ENCODE results near the gene SPHK2.
A peak's percentile ranks its signal among the peaks of the same experiment; 100 is the strongest.
"Not testable (repeated sequence)": the region's sequence is repeated elsewhere in the genome, so short reads cannot be mapped to it uniquely, and the experiment has no call there.

The SPHK2 gene

DNA sequence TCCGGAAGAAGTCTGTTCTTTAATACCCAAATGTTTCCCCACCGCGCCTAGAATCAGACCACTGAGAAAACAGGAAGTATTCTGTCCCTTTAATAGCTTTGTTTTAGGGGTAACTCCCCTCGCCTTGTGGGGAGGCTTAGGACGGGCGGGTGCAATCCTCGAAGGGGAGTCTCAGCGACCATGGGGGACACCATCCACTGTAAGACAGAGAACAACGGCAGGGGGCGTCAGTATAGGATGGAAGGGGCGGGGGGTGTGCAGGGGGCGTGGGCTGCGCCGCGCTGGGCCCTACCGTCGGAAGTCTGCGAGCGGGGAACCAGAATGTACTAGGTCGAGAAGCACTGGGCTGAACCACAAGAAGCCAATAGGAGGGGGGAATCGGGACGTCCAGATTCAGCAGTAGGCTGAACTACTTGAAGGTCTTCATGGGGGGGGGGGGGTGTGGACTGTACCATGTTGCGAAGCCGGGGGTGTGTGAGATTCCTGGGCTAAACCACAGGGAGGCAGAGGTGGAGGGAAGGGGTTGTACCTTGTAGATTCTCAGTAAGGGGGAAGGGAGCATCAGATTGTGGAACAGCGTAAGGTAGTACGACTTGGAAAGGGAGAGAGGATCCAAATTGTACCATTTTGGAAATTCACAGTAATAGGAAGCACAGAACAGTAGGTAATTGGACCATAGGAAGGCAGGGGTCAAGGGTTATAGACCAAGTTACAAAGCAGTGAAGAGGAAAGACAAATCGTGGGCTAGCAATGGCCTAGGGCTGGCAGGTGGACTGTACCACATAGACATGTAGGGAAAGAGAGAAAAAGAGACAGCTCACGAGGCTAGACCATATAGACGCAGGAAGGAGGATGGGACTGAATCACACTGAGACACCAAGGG, 18.9 kb downstream of the SPHK2 start:
- DNase-seq, result peak; percentile 97

- peak; percentile 33 for DNase-seq
These were observed 19.6 kb downstream of the SPHK2 start for GRCh38 chr19:48638831-48639381.

- DNase-seq, result no peak
These were observed 20.4 kb downstream of the SPHK2 start for GRCh38 chr19:48639483-48640375.

DNA sequence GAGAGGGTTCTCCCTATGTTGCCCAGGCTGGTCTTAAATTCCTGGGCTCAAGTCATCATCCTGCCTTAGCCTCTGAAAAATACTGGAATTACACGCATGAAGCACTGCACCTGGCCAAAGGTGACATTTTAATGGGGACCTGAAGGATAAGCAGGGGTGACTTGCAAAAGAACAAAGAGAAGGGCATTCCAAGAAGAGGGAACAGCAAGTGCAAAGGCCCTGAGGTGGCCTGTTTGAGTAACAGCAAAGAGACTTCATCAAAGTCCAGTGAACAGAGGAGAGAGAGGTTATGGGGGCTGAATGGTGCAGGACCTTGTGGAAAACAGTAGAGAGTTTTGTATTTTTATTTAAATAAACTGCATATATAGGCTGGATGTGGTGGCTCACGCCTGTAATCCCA, 22.5 kb downstream of the SPHK2 start:
- DNase-seq, result no peak

DNA sequence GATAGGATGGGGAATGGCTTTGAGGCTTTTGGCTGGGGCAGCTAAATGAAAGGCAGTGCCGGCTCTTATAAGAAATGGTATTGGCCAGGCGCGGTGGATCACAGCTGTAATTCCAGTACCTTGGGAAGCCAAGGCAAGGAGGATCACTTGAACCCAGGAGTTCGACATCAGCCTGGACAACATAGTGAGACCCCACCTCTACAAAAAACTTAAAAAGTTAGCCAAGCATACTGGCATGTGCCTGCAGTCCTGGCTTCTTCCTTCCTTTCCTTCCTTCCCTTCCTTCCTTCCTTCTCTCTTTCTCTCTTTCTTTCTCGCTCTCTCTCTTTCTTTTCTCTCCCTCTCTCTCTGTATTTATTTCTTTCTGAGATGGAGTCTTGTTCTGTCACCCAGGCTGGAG, 23.6 kb downstream of the SPHK2 start:
- no peak for DNase-seq

- DNase-seq, result no peak
These were observed 25.0 kb downstream of the SPHK2 start for GRCh38 chr19:48644355-48644754.

DNA sequence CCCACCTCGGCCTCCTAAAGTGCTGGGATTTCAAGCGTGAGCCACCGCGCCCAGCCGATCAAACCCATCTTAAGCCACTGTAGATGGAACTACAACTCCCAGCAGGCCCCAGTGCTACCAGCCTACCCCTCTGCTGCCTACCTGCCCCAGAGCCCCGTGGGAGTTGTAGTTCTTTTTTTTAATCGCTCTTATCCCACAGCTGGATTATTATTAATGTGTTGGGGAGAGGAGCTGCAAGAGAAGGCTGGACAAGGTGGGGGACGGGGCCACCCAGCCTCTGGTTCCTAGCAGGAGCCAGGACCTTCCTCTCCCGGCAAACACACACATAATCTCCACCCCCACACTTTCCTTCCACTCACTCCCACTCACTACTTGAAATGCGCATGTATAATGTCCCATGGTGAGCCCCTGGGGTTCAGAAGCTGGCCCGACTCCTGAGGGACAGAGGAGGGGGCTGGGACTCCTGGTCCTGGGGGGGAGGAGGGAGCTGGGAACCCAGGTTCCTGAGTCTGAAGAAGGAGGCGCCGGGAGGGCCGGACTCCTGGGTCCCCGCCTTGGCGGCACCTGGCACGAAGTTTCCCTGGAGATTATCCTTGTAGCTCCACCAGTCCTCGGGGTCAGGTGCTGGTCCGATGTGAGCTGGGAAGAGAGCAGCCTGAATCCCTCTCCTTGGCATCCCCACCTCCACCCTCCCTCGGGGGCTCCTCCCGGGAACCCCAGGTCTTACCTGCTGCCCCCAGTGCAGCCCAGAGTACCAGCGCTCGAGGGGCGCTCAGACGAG, 25.7 kb downstream of the SPHK2 start:
- DNase-seq, result peak; percentile 89

DNA sequence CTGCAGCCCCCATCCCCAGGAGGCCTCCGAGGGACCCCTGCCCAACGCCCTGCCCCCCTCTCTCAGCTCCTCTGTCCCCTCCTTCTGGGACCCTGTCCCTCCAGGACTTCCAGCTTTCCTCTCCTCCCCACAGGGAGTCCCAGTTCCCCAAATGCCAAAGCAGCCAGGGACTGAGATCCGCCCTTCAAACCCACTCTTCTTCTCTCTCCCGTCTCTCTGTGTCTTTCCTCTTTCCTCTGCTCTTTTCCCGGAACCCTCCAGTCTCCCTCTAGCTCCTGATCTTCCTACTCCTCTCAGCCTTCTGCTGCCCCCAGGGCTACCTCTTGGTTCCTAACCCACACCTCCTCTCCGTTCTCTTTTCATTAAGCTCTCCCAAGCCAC, 26.3 kb downstream of the SPHK2 start:
- DNase-seq, result no peak

- DNase-seq, result peak; percentile 96
These were observed 26.9 kb downstream of the SPHK2 start, which contains the start of gene CA11 for GRCh38 chr19:48646001-48646721. Gene CA11, minus strand, starts transcription at chr19:48646187. Its CDS starts 555 bp downstream, at chr19:48645632.

DNA sequence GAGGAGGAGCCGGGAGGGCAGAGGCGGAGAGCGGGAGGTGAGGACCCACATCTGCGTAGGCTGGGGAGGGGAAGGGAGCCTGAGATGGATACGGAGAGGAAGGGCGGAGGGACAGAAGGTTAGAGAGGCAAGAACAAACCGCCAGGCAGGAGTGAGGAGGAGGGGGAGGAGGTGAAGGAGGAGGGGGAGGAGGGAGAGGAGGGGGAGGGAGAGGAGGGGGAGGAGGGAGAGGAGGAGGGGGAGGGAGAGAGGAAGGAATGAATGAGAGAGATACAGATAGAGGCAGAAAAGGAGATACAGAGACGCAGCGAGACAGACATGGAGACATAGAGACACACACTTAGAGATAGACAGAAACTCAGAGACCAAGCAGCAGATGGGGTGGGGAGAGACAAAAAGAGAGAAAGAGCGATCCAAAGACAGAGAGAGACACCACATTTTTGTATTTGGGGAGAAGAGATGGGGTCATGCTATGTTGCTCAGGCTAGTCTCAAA, 27.5 kb downstream of the SPHK2 start:
- DNase-seq, result no peak

DNA sequence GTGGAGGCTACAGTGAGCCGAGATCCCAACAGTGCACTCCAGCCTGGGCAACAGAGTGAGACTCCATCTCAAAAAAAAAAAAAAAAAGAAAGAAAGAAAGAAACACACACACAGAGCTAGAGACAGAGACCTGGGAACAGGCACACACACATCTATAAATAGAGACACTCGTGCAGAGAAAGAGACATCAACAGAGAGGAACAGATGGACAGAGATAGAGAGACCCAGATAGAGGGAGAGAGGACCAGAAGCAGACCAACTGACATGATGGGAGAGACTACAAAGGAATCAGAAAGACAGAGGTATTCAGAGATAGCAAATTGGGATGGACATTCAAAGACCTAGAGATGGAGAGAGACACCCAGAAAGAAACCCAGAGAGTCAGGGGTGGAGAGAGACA, 28.8 kb downstream of the SPHK2 start:
- DNase-seq, result no peak

DNA sequence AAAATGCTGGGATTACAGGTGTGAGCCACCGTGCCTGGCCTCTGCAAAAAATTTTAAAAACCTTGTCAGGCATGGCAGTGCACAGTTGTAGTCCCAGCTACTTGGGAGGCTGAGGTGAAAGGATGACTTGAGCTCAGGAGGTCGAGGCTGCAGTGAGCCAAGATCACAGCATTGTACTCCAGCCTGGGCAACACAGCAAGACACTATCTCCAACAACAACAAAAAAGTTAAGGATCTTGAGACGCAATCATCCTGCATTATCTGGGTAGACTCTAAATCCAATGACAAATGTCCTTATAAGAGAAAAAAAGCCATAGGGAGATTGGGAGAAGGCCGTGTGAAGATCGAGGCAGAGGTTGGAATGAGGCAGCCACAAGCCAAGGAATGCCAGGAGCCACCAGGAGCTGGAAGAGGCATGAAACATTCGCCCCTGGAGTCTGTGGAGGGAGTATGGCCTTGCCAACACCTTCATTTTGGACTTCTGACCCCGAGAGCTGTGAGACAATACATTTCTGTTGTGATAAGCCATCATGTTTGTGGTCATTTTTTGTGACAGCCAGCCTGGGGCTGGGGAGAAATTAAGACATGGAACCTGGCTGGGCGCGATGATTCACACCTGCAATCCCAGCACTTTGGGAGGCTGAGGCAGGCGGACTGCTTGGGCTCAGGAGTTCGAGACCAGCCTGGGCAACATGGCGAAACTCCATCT, 31.8 kb downstream of the SPHK2 start:
- DNase-seq, result no peak

GRCh38 chr19:48651683-48652048, 32.4 kb downstream of the SPHK2 start:
- no peak for DNase-seq

DNA sequence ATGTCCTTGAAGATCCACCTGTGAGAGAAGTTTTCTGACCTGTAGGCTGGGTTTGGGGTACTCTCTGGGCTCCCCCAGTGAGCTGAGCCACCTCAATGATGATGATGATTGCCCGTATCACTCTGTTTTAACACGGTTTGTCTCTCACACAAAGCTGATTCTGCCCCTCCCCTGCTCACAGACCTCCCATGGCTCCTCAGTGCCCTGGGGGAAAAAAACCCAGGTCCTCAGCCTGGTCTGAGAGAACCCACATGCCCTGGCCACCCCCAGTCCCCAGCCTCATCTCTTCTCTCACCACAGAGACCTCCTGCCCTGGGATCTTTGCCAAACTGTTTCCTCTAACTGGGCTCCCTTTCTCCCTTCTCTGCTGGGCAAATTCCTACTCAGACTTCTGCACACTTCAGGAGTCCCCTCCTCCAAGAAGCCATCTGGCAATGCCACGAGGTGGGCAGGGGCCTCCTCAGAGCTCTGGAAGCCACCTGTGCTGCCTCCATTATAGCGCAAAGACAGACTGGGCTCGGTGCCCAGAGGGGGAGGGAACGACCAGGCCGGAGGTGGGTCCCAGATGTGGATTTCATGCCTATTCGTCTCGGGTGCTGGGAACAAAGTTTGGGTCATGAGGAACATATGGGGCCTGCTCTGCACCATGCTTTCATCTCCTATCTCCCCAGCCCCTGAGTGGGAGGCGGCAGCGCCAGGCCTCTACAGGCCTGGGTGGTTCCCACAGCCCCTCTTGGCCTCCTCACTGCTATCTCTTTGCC, 35.2 kb downstream of the SPHK2 start:
- DNase-seq, result peak; percentile 34

DNA sequence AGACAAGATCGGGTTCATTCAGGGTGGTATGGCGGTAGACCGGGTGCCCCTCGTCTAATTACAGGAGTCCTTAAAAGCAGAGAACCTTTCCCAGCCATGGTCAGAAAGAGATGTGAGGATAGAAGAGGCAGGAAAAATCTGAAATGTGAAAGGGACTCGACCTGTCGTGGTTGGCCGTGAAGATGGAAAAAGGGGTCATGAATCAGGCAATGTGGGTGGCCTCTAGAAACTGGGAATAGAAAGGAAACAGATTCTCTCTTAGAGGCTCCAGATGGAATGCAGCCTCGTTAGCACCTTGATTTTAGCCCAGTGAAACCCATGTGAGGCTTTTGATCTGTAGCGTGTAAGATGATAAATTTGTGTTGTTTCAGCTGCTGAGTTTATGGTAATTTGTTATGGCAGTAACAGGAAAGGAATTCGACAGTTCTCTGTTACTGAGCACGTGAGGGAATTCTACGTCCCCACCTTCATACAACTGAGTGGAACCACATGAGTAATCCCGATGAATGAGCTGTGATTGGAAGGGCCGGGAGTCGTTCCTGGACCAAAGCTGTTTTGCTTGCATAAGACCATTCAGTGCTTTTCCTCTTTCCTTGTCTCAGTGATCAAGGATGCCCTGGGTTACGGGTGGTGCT, 37.7 kb downstream of the SPHK2 start:
- DNase-seq, result no peak

DNA sequence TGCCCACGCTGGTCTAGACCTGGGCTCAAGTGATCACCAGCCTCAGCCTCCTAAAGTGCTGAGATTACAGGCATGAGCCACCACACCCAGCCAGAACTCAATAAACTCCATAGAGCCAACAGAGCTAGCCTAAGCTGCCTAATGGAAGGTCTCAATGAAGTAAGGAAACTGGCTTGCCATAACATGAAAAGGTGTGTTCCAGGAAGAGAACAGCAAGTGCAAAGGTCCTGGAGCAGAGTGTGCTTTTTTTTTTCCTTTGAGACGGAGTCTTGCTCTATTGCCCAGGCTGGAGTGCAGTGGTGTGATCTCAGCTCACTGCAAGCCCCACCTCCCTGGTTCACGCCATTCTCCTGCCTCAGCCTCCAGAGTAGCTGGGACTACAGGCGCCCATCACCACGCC, 38.5 kb downstream of the SPHK2 start:
- not testable (repeated sequence) for DNase-seq

DNA sequence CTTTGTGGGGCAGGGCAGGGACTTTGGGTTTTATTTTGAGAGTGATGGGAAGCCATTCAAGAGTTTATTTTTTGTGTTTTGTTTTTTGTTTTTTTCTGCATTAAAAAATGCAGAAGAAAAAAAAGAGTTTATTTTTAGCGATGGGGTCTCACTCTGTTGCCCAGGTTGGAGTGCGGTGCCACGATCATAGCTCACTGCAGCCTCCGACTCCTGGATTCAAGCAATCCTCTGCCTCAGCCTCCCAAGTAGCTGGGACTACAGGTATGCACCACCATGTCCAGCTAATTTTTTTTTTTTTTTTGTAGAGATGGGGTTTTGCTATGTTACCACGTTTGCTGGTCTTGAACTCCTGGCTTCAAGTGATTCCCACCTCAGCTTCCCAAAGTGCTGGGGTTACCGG, 39.2 kb downstream of the SPHK2 start:
- no peak for DNase-seq

GRCh38 chr19:48659768-48660167, 40.5 kb downstream of the SPHK2 start:
- peak; percentile 40 for DNase-seq

DNA sequence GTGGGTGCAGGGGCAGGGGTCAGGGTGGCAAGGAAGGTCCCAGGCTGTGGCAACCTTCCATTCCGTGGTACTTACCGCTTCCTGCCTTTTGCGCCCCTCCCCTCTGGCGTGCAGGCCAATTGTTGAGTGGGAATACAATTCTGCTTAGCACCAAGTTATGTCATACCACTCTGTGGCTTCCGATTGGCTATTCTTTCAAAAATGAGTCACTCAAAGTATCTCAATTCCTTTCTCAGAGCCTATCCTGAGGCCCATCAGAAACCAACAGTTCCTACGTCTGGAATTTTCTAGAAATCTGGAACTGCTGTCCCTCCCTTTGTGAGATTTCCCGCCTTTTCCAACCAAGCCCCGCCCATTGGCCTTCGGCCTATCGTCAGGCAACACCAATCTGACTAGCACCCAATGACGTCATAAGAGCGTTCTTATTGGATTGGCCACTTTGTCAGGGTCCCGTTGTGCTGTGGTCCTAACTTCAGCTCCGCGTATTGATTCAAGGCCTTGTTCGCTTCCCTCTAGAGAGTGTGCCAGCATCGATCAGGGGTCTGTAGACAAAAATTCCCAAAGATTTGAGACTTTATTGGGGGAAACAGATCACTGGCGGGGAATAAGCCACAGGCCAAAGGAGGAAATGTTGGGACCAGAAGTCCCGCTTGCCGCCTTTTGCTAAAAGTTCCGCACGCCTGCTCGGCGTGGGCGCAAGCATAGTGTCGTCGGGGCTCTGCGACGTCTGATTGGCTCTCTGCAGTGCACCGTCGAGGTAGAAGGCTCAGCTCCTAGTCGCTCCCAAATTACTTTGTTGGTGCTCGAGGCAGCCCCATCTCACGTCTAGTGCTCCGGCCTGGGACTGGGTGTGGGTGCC, 41.8 kb downstream of the SPHK2 start:
- DNase-seq, result peak; percentile 97

Data from DMS53 (cell line).